A549 treated with Mapracorat at 1 μM for 4 hours (cell line): ENCODE results near the gene KRTAP4-2. TPM values are rescaled to one million over a fixed set of nuclear protein-coding genes. Genes with fewer than 3 reads are reported as not detected.

Experiments
- total RNA-seq: library from RNA; stranded (reverse); fragments of 200-300 nt; extraction: Qiagen RNA extraction; gene quantifications from 5 replicates; pipeline ENCODE4 v1.2.3, GENCODE V29; 2022

The KRTAP4-2 gene
- total RNA-seq = not detected in 5 replicates

GRCh38 chr17:41177727-41178271 lies at the start of gene KRTAP4-2:
Gene KRTAP4-2 (minus strand): TSS chr17:41178221. CDS start chr17:41178164, 57 bp downstream.

GRCh38 chr17:41226598-41227095 lies 48.6 kb upstream of the KRTAP4-2 start, which contains the start of gene KRTAP9-2:
Gene KRTAP9-2 (plus strand): TSS chr17:41226648. CDS start chr17:41226655, 7 bp downstream.

GRCh38 chr17:41189837-41190318 lies 11.9 kb upstream of the KRTAP4-2 start, which contains the start of gene KRTAP9-1:
Gene KRTAP9-1 (plus strand): TSS chr17:41189887. CDS start chr17:41189887, 0 bp downstream.

GRCh38 chr17:41184480-41184961 lies 6.5 kb upstream of the KRTAP4-2 start, which contains the start of gene KRTAP4-1:
Gene KRTAP4-1 (minus strand): TSS chr17:41184911. CDS start chr17:41184854, 57 bp downstream.

GRCh38 chr17:41168121-41168520 lies 9.9 kb downstream of the KRTAP4-2 start, which contains the start of gene KRTAP4-3:
Gene KRTAP4-3 (minus strand): TSS chr17:41168221. CDS start chr17:41168172, 49 bp downstream.

GRCh38 chr17:41160648-41161047 lies 17.4 kb downstream of the KRTAP4-2 start, which contains the start of gene KRTAP4-4:
Gene KRTAP4-4 (minus strand): TSS chr17:41160748. CDS start chr17:41160691, 57 bp downstream.

GRCh38 chr17:41149652-41149985 lies 28.4 kb downstream of the KRTAP4-2 start, which contains the start of gene KRTAP4-5:
Gene KRTAP4-5 (minus strand): TSS chr17:41149825. CDS start chr17:41149767, 58 bp downstream.

GRCh38 chr17:41140360-41141131 lies 37.5 kb downstream of the KRTAP4-2 start, which contains the start of gene KRTAP4-6:
Gene KRTAP4-6 (minus strand): TSS chr17:41140544. CDS start chr17:41140487, 57 bp downstream.

Other genes with a start within 250 kb of the KRTAP4-2 start
- gene KRT23, start 240.6 kb downstream of the KRTAP4-2 start, total RNA-seq = 0.08 to 0.15 TPM (median 0.08 TPM) in 3 of 5 replicates, not detected in the others
- gene KRT39, start 211.3 kb downstream of the KRTAP4-2 start, total RNA-seq = not detected in 5 replicates
- not detected in 5 replicates for gene KRT40, start 193.9 kb downstream of the KRTAP4-2 start, total RNA-seq
- gene KRTAP3-3, start 184.1 kb downstream of the KRTAP4-2 start, total RNA-seq = not detected in 5 replicates
- 0.22 to 0.42 TPM (median 0.37 TPM) in 3 of 5 replicates, not detected in the others for gene KRTAP3-2, start 178.3 kb downstream of the KRTAP4-2 start, total RNA-seq
- 0.35 TPM in 1 of 5 replicates, not detected in the others for gene KRTAP3-1, start 169.1 kb downstream of the KRTAP4-2 start, total RNA-seq
- gene KRTAP1-5, start 151.0 kb downstream of the KRTAP4-2 start, total RNA-seq = not detected in 5 replicates
- not detected in 5 replicates for gene KRTAP1-4, start 148.0 kb downstream of the KRTAP4-2 start, total RNA-seq
- gene KRTAP1-3, start 143.3 kb downstream of the KRTAP4-2 start, total RNA-seq = not detected in 5 replicates
- not detected in 5 replicates for gene KRTAP1-1, start 136.8 kb downstream of the KRTAP4-2 start, total RNA-seq
- gene KRTAP2-1, start 130.9 kb downstream of the KRTAP4-2 start, total RNA-seq = not detected in 5 replicates
- gene KRTAP2-2, start 123.0 kb downstream of the KRTAP4-2 start, total RNA-seq = not detected in 5 replicates
- gene KRTAP2-3, start 118.1 kb downstream of the KRTAP4-2 start, total RNA-seq = 0.22 TPM in 1 of 5 replicates, not detected in the others
- not detected in 5 replicates for gene KRTAP2-4, start 112.3 kb downstream of the KRTAP4-2 start, total RNA-seq
- not detected in 5 replicates for gene KRTAP4-7, start 94.1 kb downstream of the KRTAP4-2 start, total RNA-seq
- gene KRTAP4-8, start 80.1 kb downstream of the KRTAP4-2 start, total RNA-seq = not detected in 5 replicates
- not detected in 5 replicates for gene KRTAP4-16, start 76.0 kb downstream of the KRTAP4-2 start, total RNA-seq
- gene KRTAP4-9, start 72.8 kb downstream of the KRTAP4-2 start, total RNA-seq = not detected in 5 replicates
- not detected in 5 replicates for gene KRTAP4-11, start 59.8 kb downstream of the KRTAP4-2 start, total RNA-seq
- gene KRTAP4-12, start 54.0 kb downstream of the KRTAP4-2 start, total RNA-seq = not detected in 5 replicates
- gene KRTAP4-6, start 37.7 kb downstream of the KRTAP4-2 start, total RNA-seq = not detected in 5 replicates
- gene KRTAP4-5, start 28.4 kb downstream of the KRTAP4-2 start, total RNA-seq = not detected in 5 replicates
- gene KRTAP4-4, start 17.5 kb downstream of the KRTAP4-2 start, total RNA-seq = not detected in 5 replicates
- not detected in 5 replicates for gene KRTAP4-3, start 10.0 kb downstream of the KRTAP4-2 start, total RNA-seq
- gene KRTAP4-1, start 6.7 kb upstream of the KRTAP4-2 start, total RNA-seq = 0.16 to 0.38 TPM (median 0.18 TPM) in 3 of 5 replicates, not detected in the others
- not detected in 5 replicates for gene KRTAP9-1, start 11.7 kb upstream of the KRTAP4-2 start, total RNA-seq
- gene KRTAP9-2, start 48.4 kb upstream of the KRTAP4-2 start, total RNA-seq = not detected in 5 replicates
- gene KRTAP9-3, start 54.2 kb upstream of the KRTAP4-2 start, total RNA-seq = not detected in 5 replicates
- not detected in 5 replicates for gene KRTAP9-8, start 59.8 kb upstream of the KRTAP4-2 start, total RNA-seq
- not detected in 5 replicates for gene KRTAP9-4, start 71.5 kb upstream of the KRTAP4-2 start, total RNA-seq
- not detected in 5 replicates for gene KRTAP9-9, start 77.2 kb upstream of the KRTAP4-2 start, total RNA-seq
- gene KRTAP9-6, start 87.2 kb upstream of the KRTAP4-2 start, total RNA-seq = not detected in 5 replicates
- gene KRTAP9-7, start 97.5 kb upstream of the KRTAP4-2 start, total RNA-seq = not detected in 5 replicates
- gene KRTAP29-1, start 124.6 kb upstream of the KRTAP4-2 start, total RNA-seq = not detected in 5 replicates
- gene KRTAP16-1, start 131.1 kb upstream of the KRTAP4-2 start, total RNA-seq = not detected in 5 replicates
- not detected in 5 replicates for gene KRTAP17-1, start 137.5 kb upstream of the KRTAP4-2 start, total RNA-seq
- not detected in 5 replicates for gene KRT33A, start 172.6 kb upstream of the KRTAP4-2 start, total RNA-seq
- not detected in 5 replicates for gene KRT33B, start 191.6 kb upstream of the KRTAP4-2 start, total RNA-seq
- 0.14 to 0.41 TPM (median 0.39 TPM) in 5 replicates for gene KRT34, start 204.1 kb upstream of the KRTAP4-2 start, total RNA-seq
- not detected in 5 replicates for gene KRT31, start 219.4 kb upstream of the KRTAP4-2 start, total RNA-seq
- gene KRT37, start 246.4 kb upstream of the KRTAP4-2 start, total RNA-seq = not detected in 5 replicates